IPS-NIHi11 (cell line): Measurements from ENCODE around the gene BEST4.
"Not testable (repeated sequence)": the region's sequence is repeated elsewhere in the genome, so short reads cannot be mapped to it uniquely, and the experiment has no call there.

Source experiments
- DNase-seq: peaks from one replicate; pipeline ENCODE4 v3.0.0; 2012; ENCODE audit warnings: mixed read lengths, low spot score

Gene BEST4

GRCh38 chr1:44777547-44777946 lies 10.4 kb downstream of the BEST4 start:
- no peak for DNase-seq

GRCh38 chr1:44776730-44777068 lies 11.3 kb downstream of the BEST4 start:
- DNase-seq: no peak

- DNase-seq: no peak
These were observed 11.8 kb downstream of the BEST4 start for GRCh38 chr1:44775930-44776729.

- peak; percentile 93 for DNase-seq
These were observed 12.7 kb downstream of the BEST4 start, which contains the start of gene RPS8 for GRCh38 chr1:44775078-44775929. Gene RPS8, plus strand, starts transcription at chr1:44775540. Its CDS starts 57 bp downstream, at chr1:44775597.

- not testable (repeated sequence) for DNase-seq
These were observed 21.5 kb downstream of the BEST4 start for GRCh38 chr1:44766421-44766820.

GRCh38 chr1:44760876-44761275 lies 27.1 kb downstream of the BEST4 start:
- DNase-seq: no peak

GRCh38 chr1:44759077-44759476 lies 28.9 kb downstream of the BEST4 start:
- DNase-seq: no peak

- no peak for DNase-seq
These were observed 30.6 kb downstream of the BEST4 start for GRCh38 chr1:44757420-44757819.

- no peak for DNase-seq
These were observed 40.1 kb downstream of the BEST4 start for GRCh38 chr1:44747878-44748277.

- DNase-seq: no peak
These were observed 44.8 kb downstream of the BEST4 start for GRCh38 chr1:44743211-44743610.

- DNase-seq: no peak
These were observed 47.8 kb downstream of the BEST4 start for GRCh38 chr1:44740179-44740617.

- DNase-seq: peak; percentile 99
These were observed 48.4 kb downstream of the BEST4 start, which contains the start of gene KIF2C for GRCh38 chr1:44739307-44740178. Gene KIF2C, plus strand, starts transcription at chr1:44739837. Its CDS starts 96 bp downstream, at chr1:44739933.

- DNase-seq: not testable (repeated sequence)
These were observed 49.0 kb downstream of the BEST4 start for GRCh38 chr1:44738953-44739306.

GRCh38 chr1:44735992-44736391 lies 52.0 kb downstream of the BEST4 start:
- no peak for DNase-seq

- no peak for DNase-seq
These were observed 54.2 kb downstream of the BEST4 start for GRCh38 chr1:44733784-44734183.
